NCI-H2196 treated with DMSO at 0.1 percent for 48 hours (cell line): ENCODE data around the gene SCN3A.

Experiments used
- DNase-seq: peaks from one replicate; lab custom pipeline; 2025; ENCODE audit not compliant: unreplicated experiment; lab: John Stamatoyannopoulos, UW

SCN3A gene

DNA sequence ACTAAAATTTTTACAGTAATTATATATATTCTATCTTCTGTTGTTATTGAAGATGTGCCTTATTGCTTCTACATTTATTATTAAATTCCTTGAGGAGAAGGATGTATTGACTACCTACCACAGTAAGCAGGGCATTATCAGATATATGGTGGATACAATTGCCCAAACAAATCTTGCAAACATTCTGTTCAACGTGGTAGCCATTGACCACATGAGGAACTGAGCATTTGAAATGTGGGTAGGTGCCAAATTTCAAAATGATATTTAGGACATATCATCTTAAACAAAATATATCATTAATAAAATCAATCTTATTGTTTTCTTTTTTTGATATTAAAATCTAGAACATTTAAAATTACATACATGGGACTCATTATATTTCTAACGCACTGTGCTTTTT is 11.1 kb downstream of the SCN3A start:
- no peak for DNase-seq

DNA sequence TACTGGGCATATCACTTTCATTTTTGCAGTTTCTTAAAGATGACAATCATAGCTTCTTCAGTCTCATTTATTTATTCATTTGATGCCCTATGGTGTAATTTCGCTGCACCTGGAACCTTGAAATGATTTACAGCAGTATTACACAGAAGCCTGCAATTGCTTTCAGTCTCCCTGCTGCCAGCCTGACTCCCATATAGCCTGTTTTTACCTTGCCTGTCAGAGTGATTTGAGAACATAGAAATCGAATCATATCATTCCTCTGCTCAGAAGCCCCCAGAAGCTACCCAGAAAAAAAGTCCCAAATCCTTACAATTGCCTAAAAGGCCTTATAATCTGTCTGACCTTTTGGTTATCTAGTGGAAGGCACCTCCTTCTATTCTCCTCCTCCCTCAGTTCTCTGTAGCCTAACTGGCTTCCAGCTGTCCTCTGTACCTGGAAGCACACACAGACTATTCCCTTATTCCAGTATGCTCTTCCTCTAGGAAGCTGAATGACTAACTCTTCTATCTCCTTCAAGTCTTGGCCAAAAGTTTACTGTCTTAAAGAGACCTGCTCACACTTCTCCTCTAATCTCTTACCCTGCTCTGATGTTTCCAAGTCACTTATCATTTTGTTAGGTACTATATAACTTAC is 12.6 kb downstream of the SCN3A start:
- no peak for DNase-seq

GRCh38 chr2:165185633-165186032 is 18.2 kb downstream of the SCN3A start:
- peak; percentile 55 for DNase-seq

- no peak for DNase-seq
Measured at GRCh38 chr2:165182029-165182428, 21.8 kb downstream of the SCN3A start.

GRCh38 chr2:165176780-165177179 is 27.1 kb downstream of the SCN3A start:
- no peak for DNase-seq

DNA sequence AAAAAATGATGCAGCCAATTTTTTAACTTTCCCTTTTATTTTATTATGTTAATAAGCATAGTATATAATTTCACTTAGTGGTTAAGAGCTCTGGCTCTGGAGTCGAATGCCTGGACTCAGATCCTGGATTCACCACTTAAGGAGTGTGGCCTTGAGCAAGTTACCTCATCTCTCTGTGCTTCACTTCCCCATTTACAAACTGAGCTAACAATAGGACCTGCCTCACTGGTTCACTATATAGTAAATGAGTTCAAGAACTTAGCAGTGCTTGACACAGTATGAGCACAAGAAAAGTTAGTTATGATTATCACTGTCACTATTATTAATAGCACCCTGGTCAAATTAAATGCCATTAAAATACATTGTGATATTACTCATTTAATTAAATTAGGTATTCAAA is 30.6 kb downstream of the SCN3A start:
- no peak for DNase-seq

DNA sequence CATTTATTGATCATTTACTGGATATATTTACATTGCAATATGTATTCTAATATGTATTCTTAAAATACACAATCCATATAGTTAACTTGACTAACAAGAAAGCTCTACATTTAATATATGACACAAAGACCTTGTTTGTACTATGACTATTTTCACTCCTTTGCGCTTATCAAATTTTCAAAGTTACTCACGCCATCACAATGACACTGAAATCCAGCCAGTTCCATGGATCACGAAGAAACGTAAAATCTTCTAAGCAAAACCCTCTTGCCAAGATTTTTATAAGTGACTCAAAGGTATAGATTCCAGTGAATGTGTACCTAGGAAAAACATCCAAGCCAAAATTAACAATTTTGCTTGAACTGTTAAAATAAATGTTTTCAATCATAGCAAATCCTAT is 39.6 kb downstream of the SCN3A start:
- DNase-seq = no peak

GRCh38 chr2:165163761-165164160 is 40.1 kb downstream of the SCN3A start:
- DNase-seq = no peak

DNA sequence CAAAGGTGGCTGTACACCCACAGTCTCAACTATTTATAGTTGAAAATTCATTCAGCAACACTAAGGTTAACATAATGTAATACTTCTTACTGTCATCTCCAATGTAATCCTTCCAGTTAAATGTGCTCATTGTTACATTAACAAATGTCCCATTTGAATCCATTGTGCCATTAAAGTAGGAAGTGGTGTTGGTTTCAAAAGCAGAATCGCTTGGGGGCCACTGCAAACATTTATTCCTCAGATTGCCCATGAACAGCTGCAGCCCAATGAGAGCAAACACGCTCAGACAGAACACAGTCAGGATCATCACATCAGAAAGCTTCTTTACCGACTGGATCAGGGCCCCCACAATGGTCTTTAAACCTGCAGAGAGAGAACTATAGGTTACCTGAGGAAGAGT is 41.4 kb downstream of the SCN3A start:
- no peak for DNase-seq

DNA sequence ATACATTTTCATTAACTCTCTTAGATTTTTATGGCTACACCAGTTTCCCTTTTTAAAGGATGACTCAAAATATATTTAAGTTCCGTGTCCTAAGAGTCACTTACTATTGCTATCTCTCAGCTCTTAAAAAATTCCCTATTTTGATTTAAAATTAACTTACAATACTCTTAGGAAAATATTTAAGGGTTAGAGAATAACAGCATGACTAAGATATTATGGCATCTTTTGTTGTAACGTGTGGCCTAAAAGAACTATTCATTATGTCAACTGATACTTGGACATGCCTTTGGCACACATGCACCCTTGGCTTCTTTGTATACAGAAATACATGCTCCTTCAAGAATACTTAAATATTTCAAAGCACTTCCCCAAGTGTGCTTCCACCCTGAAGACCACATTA is 42.3 kb downstream of the SCN3A start:
- no peak for DNase-seq

DNA sequence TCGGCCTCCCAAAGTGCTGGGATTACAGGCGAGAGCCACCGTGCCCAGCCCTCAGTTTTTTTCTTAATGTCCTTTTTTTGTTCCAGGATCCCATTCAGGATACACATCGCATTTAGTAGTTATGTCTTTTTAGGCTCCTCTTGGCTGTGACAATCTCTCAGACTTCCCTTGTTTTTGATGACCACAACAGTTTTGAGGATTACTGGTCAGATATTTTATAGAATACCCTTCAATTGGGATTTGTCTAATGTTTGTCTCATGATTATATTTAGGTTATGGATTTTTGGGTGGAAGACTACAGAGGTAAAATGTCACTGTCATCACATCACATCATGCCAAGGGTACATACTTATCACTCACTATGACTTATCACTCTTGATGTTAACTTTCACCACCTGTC is 46.7 kb downstream of the SCN3A start:
- no peak for DNase-seq

DNA sequence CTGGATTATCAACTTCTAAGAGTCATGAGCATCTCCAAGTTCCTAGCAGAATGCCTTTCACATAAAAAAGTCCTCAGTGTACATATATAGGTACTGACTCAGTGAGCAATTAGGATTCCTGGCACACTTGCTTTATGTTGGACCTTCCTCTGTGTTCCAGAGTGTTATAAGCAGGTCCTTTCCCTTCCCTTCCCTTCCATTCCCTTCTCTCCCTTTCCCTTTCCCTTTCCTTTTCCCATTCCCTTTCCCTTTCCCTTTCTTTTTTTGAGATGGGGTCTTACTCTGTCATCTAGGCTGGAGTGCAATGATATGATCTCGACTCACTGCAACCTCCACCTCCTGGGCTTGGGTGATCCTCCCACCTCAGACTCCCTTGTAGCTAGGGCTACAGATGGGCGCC is 48.7 kb downstream of the SCN3A start:
- no peak for DNase-seq

DNA sequence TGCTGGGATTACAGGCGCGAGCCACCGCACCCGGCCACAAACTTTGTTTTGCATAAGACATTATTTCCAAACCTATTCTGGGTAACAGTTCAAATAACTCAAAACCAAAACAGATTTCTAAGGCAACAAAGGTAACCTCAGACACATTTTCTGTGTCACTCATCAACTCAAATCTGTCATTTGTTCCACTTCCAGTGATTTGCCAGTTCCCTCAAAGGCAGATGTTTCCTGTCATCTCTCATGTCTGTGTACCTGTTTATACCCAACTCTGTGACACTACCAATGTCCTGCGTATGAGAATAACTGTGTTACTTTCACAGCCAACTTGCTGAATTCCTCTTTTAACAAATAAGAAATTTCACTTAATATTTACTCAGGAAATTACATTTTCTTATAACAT is 54.4 kb downstream of the SCN3A start:
- no peak for DNase-seq

DNA sequence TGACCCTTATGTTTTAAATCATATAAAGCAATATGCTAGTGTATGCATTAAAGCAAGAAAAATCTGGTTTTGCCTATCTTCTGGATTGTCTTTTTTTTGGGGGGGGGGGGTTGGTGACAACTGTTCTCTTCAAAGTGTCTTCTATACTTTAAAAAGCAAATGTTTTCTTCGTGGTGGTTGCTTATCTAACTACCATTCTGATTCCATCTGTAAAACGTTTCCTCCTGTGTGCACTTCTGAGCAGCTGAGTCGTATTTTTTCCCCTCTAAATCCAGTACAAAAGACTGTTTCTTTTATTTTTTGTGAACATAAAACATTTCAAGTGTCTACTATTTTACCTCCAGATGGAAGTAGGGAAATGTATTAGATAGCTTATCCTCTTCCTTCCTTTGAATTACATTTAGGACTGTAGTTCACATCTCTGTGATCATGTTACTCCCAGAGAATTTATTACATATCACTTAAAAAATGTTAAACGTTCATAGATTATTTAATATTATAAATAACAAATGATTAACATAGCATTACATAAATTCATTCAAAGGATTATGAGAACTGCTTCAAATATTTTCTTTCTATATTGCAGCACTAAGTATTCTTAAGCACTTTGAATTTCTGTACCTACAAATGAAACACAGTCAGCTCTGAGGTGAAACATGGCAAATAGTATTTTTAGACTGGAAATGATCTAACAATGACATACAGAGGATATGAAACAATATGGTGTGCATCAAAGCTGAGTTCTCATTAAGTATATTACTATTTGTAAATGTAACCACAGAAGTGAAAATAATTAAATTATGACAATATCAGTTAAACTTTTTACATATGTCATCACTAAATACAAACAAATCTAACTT is 56.4 kb downstream of the SCN3A start:
- no peak for DNase-seq

GRCh38 chr2:165144315-165144714 is 59.5 kb downstream of the SCN3A start:
- DNase-seq = no peak

GRCh38 chr2:165141601-165142354 is 62.1 kb downstream of the SCN3A start:
- DNase-seq = no peak

GRCh38 chr2:165126244-165126643 is 77.6 kb downstream of the SCN3A start:
- no peak for DNase-seq

GRCh38 chr2:165122521-165122920 is 81.3 kb downstream of the SCN3A start:
- DNase-seq = no peak

DNA sequence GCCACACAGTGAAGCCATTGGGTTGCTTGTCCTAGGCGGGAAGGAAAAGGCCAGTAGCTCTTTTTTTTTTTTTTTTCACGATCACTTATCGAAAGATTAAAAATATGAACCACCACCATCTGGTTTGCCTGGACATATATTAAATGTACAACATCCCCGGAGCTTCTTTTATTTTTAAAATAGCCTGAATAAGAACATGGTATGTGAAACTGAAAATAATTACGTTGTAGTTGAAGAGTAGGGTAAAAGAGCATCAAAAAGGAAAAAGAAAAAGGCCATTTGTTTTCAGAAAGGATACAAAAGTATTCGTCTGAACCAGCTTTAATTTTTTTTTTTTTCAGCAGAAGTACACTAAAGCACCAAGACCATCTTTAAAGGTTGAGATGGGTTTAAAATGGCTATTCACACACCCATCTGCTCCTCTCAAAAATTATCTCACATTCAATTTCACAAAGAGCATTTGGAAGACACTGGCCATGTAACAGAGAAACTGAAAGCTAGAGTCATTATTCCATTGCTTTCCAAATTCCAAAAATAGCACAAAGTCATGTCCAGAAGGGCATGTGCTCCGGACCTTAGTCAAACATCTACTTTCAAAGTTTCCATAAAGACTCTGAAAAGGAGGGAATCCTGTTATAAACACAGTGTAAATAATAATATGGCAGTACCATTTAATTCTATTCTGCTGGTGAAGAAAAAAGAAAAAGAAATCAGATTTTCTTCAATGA is 82.9 kb downstream of the SCN3A start:
- DNase-seq = no peak

DNA sequence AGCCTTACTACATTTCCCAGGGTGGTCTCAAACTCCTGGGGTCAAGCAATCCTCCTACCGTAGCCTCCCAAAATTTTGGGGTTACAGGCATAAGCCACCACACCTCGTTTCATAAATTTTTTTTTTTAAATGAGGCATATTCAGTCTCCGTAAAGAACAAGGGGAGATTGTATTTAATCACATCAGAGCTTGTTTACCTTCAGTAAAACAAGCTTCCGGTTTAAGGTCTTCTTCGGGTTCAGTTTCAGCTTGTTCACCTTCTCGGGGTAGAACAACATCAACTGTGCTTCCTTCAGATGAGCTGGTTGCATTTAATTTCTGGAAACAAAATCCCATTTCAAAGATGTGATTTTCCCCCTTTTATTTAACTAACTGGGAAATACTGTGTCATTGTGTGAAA is 88.6 kb downstream of the SCN3A start:
- no peak for DNase-seq

GRCh38 chr2:165114346-165114939 is 89.4 kb downstream of the SCN3A start:
- DNase-seq = no peak
